Measurements from ENCODE around the gene CARF. TPM values are rescaled to one million over a fixed set of nuclear protein-coding genes. Genes with fewer than 3 reads are reported as not detected.

Gene CARF
- polyA plus RNA-seq, 1 donor from 2014 or later = 7.7 TPM

- H3K27me3 Mint-ChIP-seq = no peaks in the 10 kb centered on the region
- H3K27ac Mint-ChIP-seq = no peak overlapping the region
- H3K9me3 Mint-ChIP-seq = no peaks in the 10 kb centered on the region
- no peaks in the 10 kb centered on the region for H3K36me3 Mint-ChIP-seq
- H3K4me1 Mint-ChIP-seq = peaks cover 9 to 16% (median 15%) of the 10 kb centered on the region in 3 donors
- H3K4me3 Mint-ChIP-seq = no peak overlapping the region
Measured at GRCh38 chr2:203022751-203023150, 110.7 kb downstream of the CARF start.

DNA sequence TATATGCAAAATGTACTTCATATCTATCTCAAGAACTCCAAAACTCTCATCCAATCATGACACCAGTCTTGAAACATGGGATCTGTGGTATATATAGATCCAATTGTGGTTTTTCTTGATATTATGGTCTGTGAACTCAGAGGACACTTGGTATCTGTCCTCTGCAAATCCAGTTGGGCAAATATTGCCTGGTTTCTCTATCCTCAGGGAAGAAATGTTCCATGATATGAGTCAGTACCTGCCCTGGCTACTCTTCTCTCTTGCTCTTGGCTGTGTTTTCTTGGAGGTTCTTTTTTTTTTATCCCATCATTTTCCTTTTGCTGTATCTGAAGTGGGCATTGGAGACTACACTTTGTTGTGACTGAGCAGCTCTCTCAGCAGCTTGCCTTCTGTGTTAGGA is 113.5 kb downstream of the CARF start:
- Mint-ChIP-seq H3K27ac (no peak overlapping the region), H3K36me3 (no peaks in the 10 kb centered on the region), H3K27me3 (no peaks in the 10 kb centered on the region), H3K4me1 (peaks cover 0 to 1% (median 0%) of the 10 kb centered on the region in 3 donors), H3K9me3 (no peaks in the 10 kb centered on the region), H3K4me3 (no peak overlapping the region)

GRCh38 chr2:203030545-203030944 is 118.5 kb downstream of the CARF start:
- Mint-ChIP-seq H3K9me3 (peaks cover 0 to 2% (median 0%) of the 10 kb centered on the region in 3 donors), H3K27ac (no peak overlapping the region)

DNA sequence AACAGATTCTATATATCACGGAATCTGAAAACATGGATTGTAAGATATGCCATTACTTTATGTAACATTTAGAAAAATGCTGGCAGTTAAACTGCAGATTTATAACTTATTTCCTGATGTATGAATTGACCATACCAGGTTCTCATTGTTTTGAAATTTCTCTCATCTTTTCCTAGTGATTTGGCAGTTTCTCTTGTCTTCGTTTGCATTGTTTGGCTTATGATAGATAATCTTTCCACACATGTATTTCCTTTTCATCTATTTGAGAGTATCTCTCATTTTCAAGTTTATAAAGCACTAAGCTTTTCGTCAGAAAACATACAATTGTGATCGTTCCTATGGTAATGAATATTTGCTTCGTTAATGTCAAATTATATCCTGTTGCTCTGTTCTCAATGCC is 118.9 kb downstream of the CARF start:
- peaks cover 0 to 4% (median 0%) of the 10 kb centered on the region in 3 donors for H3K4me1 Mint-ChIP-seq
- no peak overlapping the region for H3K27ac Mint-ChIP-seq
- H3K36me3 Mint-ChIP-seq = no peaks in the 10 kb centered on the region
- no peaks in the 10 kb centered on the region for H3K27me3 Mint-ChIP-seq
- peaks cover 0 to 2% (median 0%) of the 10 kb centered on the region in 3 donors for H3K9me3 Mint-ChIP-seq
- no peak overlapping the region for H3K4me3 Mint-ChIP-seq

More at GRCh38 chr2:203030545-203030944, 118.5 kb downstream of the CARF start:
- Mint-ChIP-seq H3K27me3 (no peaks in the 10 kb centered on the region), H3K4me3 (no peak overlapping the region), H3K36me3 (no peaks in the 10 kb centered on the region), H3K4me1 (peaks cover 0 to 4% (median 0%) of the 10 kb centered on the region in 3 donors)

DNA sequence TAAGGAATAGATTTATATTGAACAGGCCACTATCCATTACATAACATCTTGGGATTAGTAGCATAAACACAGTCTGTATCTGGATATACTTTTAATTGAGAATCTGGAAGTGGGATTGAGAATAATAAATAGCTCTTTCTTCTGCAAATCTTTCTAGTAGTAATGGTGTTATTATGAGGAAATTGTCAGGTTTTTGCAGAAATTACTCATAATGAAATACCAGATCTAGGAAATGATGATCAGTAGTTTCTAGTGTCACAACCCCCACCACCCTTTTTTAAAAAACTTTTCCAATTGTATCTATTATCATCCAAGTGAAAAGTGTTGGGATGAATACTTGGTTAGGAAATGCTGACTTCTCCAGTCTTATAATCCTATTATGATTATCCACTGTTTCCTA is 121.3 kb downstream of the CARF start:
- H3K27ac Mint-ChIP-seq = no peak overlapping the region
- peaks cover 0 to 4% (median 0%) of the 10 kb centered on the region in 3 donors for H3K4me1 Mint-ChIP-seq
- peaks cover 1% of the 10 kb centered on the region for H3K36me3 Mint-ChIP-seq
- peaks cover 0 to 2% (median 0%) of the 10 kb centered on the region in 3 donors for H3K9me3 Mint-ChIP-seq
- no peak overlapping the region for H3K4me3 Mint-ChIP-seq
- no peaks in the 10 kb centered on the region for H3K27me3 Mint-ChIP-seq

- H3K36me3 Mint-ChIP-seq = peaks cover 5% of the 10 kb centered on the region
- H3K27me3 Mint-ChIP-seq = no peaks in the 10 kb centered on the region
- H3K9me3 Mint-ChIP-seq = peaks cover 0 to 2% (median 0%) of the 10 kb centered on the region in 3 donors
- H3K27ac Mint-ChIP-seq = no peak overlapping the region
- H3K4me3 Mint-ChIP-seq = no peak overlapping the region
- H3K4me1 Mint-ChIP-seq = peaks cover 0 to 4% (median 0%) of the 10 kb centered on the region in 3 donors
Measured at GRCh38 chr2:203035879-203036470, 123.9 kb downstream of the CARF start.

Other genes with a start within 250 kb of the CARF start
- 2.2 TPM for gene ICA1L, start 40.5 kb upstream of the CARF start, polyA plus RNA-seq
- gene WDR12, start 602 bp upstream of the CARF start, polyA plus RNA-seq = 16.6 TPM
- 4.9 TPM for gene NBEAL1, start 102.6 kb downstream of the CARF start, polyA plus RNA-seq